GM23338 (cell line): Measurements from ENCODE around the gene SLC7A5. TPM values are rescaled to one million over a fixed set of nuclear protein-coding genes. Genes with fewer than 3 reads are reported as not detected.

Experiments used
- ATAC-seq: fragments of 200-7000 bp; cut with Tn5 transposase; 3 replicates; pipeline ENCODE4 v1.9.1; 2020
- DNase-seq: peaks from one replicate; pipeline ENCODE4 v3.0.0-alpha.2; 2015; ENCODE audit warnings: low spot score
- H2AFZ ChIP-seq: fragments of 200-600 bp; sonication (generic); 2 replicates; pipeline ENCODE4 v1.8.0; 2016; ENCODE audit warnings: antibody characterized with exemption, mild to moderate bottlenecking, moderate library complexity
- H3F3A ChIP-seq: fragments of 200-600 bp; sonication (generic); replicated peaks from 2 replicates; pipeline ENCODE4 v1.8.0; 2017; ENCODE audit warnings: antibody characterized with exemption, mixed run types, low read depth
- H3K27ac ChIP-seq: fragments of 200-600 bp; sonication (generic); 2 replicates; pipeline ENCODE4 v1.6.1; 2016; ENCODE audit warnings: low read depth
- H3K27me3 ChIP-seq: fragments of 200-600 bp; sonication (generic); 2 replicates; pipeline ENCODE4 v1.8.0; 2016; ENCODE audit warnings: mild to moderate bottlenecking, mixed run types, moderate library complexity; ENCODE audit not compliant: insufficient read depth
- H3K36me3 ChIP-seq: fragments of 200-600 bp; sonication (generic); 2 replicates; pipeline ENCODE4 v1.8.0; 2016; ENCODE audit warnings: mild to moderate bottlenecking; ENCODE audit not compliant: insufficient read depth
- H3K4me1 ChIP-seq: fragments of 200-600 bp; sonication (generic); 2 replicates; pipeline ENCODE4 v1.8.0; 2016; ENCODE audit warnings: mild to moderate bottlenecking, moderate library complexity; ENCODE audit not compliant: insufficient read depth
- H3K4me2 ChIP-seq: fragments of 200-600 bp; sonication (generic); 2 replicates; pipeline ENCODE4 v1.7.1; 2017; ENCODE audit warnings: mixed run types
- H3K4me3 ChIP-seq: fragments of 200-600 bp; sonication (generic); 2 replicates; pipeline ENCODE4 v1.6.1; 2016; ENCODE audit warnings: mixed run types
- H3K79me2 ChIP-seq: fragments of 200-600 bp; sonication (generic); replicated peaks from 2 replicates; pipeline ENCODE4 v1.8.0; 2017; ENCODE audit warnings: mild to moderate bottlenecking; ENCODE audit not compliant: insufficient read depth
- H3K9me2 ChIP-seq: fragments of 200-600 bp; sonication (generic); 2 replicates; pipeline ENCODE4 v1.8.0; 2017; ENCODE audit not compliant: insufficient read depth
- H4K20me1 ChIP-seq: fragments of 200-600 bp; sonication (generic); replicated peaks from 2 replicates; pipeline ENCODE4 v1.8.0; 2017; ENCODE audit warnings: mild to moderate bottlenecking; ENCODE audit not compliant: insufficient read depth
- H3K27ac Mint-ChIP-seq: 2 replicates; pipeline ENCODE4 v1.8.0; 2020; ENCODE audit warnings: inconsistent platforms, mild to moderate bottlenecking, moderate library complexity, mixed read lengths
- H3K27me3 Mint-ChIP-seq: 3 replicates; pipeline ENCODE4 v1.8.0; 2022; ENCODE audit warnings: low read depth, mild to moderate bottlenecking, moderate library complexity, mixed read lengths, inconsistent platforms; ENCODE audit not compliant: insufficient read depth, poor library complexity
- H3K36me3 Mint-ChIP-seq: 3 replicates; pipeline ENCODE4 v1.8.0; 2021; ENCODE audit warnings: low read depth, mild to moderate bottlenecking, inconsistent platforms, moderate library complexity, mixed read lengths
- H3K4me1 Mint-ChIP-seq: 3 replicates; pipeline ENCODE4 v1.8.0; 2020; ENCODE audit warnings: mild to moderate bottlenecking, inconsistent platforms, mixed read lengths
- H3K4me3 Mint-ChIP-seq: 3 replicates; pipeline ENCODE4 v1.8.0; 2021; ENCODE audit warnings: moderate library complexity, mild to moderate bottlenecking, inconsistent platforms, mixed read lengths
- H3K9me3 Mint-ChIP-seq: 3 replicates; pipeline ENCODE4 v1.8.0; 2020; ENCODE audit warnings: moderate library complexity, mild to moderate bottlenecking, inconsistent platforms, mixed read lengths
- CREB1 ChIP-seq: fragments of 250-450 bp; sonication (Bioruptor Pico); IDR thresholded peaks from 2 replicates; pipeline ENCODE4 v1.5.0; 2020; ENCODE audit warnings: low read depth, mild to moderate bottlenecking, moderate library complexity
- CTCF ChIP-seq, 2 experiments: fragments of 200-600 bp in 1 of 2; sonication (generic) in 1 of 2; conservative IDR thresholded peaks; 2 replicates each; pipeline versions ENCODE4 v1.5.1 to v1.6.1; 2016 to 2017; ENCODE audit warnings: antibody characterized with exemption in 2 of 2, low read depth in 2 of 2, mild to moderate bottlenecking in 2 of 2, moderate library complexity in 1 of 2
- ETS1 ChIP-seq: IDR thresholded peaks from 2 replicates; pipeline ENCODE4 v1.6.1; 2016; ENCODE audit warnings: antibody characterized with exemption
- JUNB ChIP-seq: IDR thresholded peaks from one replicate; pipeline ENCODE4 v1.6.1; 2016; ENCODE audit warnings: antibody characterized with exemption; ENCODE audit not compliant: unreplicated experiment
- NANOG ChIP-seq: IDR thresholded peaks from 2 replicates; pipeline ENCODE4 v1.6.1; 2016; ENCODE audit warnings: antibody characterized with exemption, borderline replicate concordance
- POLR2AphosphoS5 ChIP-seq: IDR thresholded peaks from 2 replicates; pipeline ENCODE4 v1.6.1; 2016; ENCODE audit warnings: antibody characterized with exemption, low read depth
- REST ChIP-seq: IDR thresholded peaks from one replicate; pipeline ENCODE4 v1.6.1; 2018; ENCODE audit warnings: antibody characterized with exemption; ENCODE audit not compliant: unreplicated experiment
- STAT1 ChIP-seq: IDR thresholded peaks from one replicate; pipeline ENCODE4 v1.6.1; 2016; ENCODE audit warnings: antibody characterized with exemption; ENCODE audit not compliant: unreplicated experiment
- polyA plus RNA-seq: library from polyadenylated mRNA; unstranded; fragments of >200 nt; fragmentation: Nextera tagmentation; extraction: Ambion mirVana; gene quantifications from 2 replicates; pipeline ENCODE4 v1.2.1, GENCODE V29; 2016
- total RNA-seq: library from RNA; depleted of rRNA; stranded (reverse); fragments of >200 nt; shearing (Covaris generic); gene quantifications from 2 replicates; pipeline ENCODE4 v1.2.3, GENCODE V29; 2014

Gene SLC7A5
- total and polyA plus RNA-seq, 2 experiments from 2014 or later = 107 to 386 TPM

GRCh38 chr16:87784812-87785211 lies 84.5 kb downstream of the SLC7A5 start (continued):
- TF ChIP-seq REST (no peak), STAT1 (no peak), ETS1 (no peak), CREB1 (CRISPR knock-in tag) (no peak), CTCF (conservative IDR thresholded peaks at IDR 0.05; ENCODE audit: low read depth in 2 of 2) (no peak)

GRCh38 chr16:87782033-87782432 lies 87.3 kb downstream of the SLC7A5 start:
- H3F3A ChIP-seq = peaks cover 10% of the 10 kb centered on the region; the same call in 1 of the 2 replicates
- ATAC-seq = no peak
- DNase-seq = no peak
- Mint-ChIP-seq H3K4me3 (no peak overlapping the region), H3K4me1 (peaks cover 9% of the 10 kb centered on the region), H3K9me3 (peaks cover 4% of the 10 kb centered on the region; the same call in 2 of the 3 replicates), H3K27ac (no peak overlapping the region), H3K36me3 (peaks cover 2% of the 10 kb centered on the region; the same call in 2 of the 3 replicates), H3K27me3 (peaks cover 19% of the 10 kb centered on the region)
- no peaks in the 10 kb centered on the region for H4K20me1 ChIP-seq
- no peaks in the 10 kb centered on the region for H3K27me3 ChIP-seq
- H3K4me1 ChIP-seq = peaks cover 9% of the 10 kb centered on the region
- no peak overlapping the region for H2AFZ ChIP-seq
- H3K9me2 ChIP-seq = no peaks in the 10 kb centered on the region
- H3K27ac ChIP-seq = no peak overlapping the region
- H3K79me2 ChIP-seq = no peaks in the 10 kb centered on the region
- H3K36me3 ChIP-seq = no peaks in the 10 kb centered on the region
- H3K4me2 ChIP-seq = no peak overlapping the region
- H3K4me3 ChIP-seq = no peak overlapping the region
- TF ChIP-seq NANOG = no peak
- TF ChIP-seq REST = no peak
- no peak for TF ChIP-seq JUNB
- no peak for TF ChIP-seq CTCF (conservative IDR thresholded peaks at IDR 0.05; ENCODE audit: low read depth in 2 of 2)
- TF ChIP-seq CREB1 (CRISPR knock-in tag) = no peak
- no peak for TF ChIP-seq POLR2AphosphoS5
